ENCODE results near the gene APMAP. TPM values are rescaled to one million over a fixed set of nuclear protein-coding genes. Genes with fewer than 3 reads are reported as not detected.

APMAP gene
- total and polyA plus RNA-seq, 2 experiments from 2014 or later: 110 to 123 TPM

- no peaks in the 10 kb centered on the region for H4K20me1 ChIP-seq (ENCODE audit: insufficient read depth, poor library complexity, severe bottlenecking)
- H3K9me2 ChIP-seq (replicated peaks; ENCODE audit: insufficient read depth): no peaks in the 10 kb centered on the region
- H3K27ac ChIP-seq: no peak overlapping the region
- no peak for TF ChIP-seq CTCF (IDR thresholded peaks at IDR 0.05; ENCODE audit: poor library complexity)
- TF ChIP-seq EZH2 (IDR thresholded peaks at IDR 0.05; ENCODE audit: borderline replicate concordance): no peak
- TF ChIP-seq EZH2phosphoT487 (IDR thresholded peaks at IDR 0.05; ENCODE audit: low read depth, severe bottlenecking, unreplicated experiment): no peak
- no peaks in the 10 kb centered on the region for H3K9me3 ChIP-seq (ENCODE audit: low read depth)
- no peak overlapping the region for H2AFZ ChIP-seq
- H3K79me2 ChIP-seq: no peaks in the 10 kb centered on the region
- DNase-seq (ENCODE audit: low spot score): peak; percentile 55
- H3K27me3 ChIP-seq: no peaks in the 10 kb centered on the region
- H3K36me3 ChIP-seq (replicated peaks; ENCODE audit: insufficient read depth, low read depth): no peaks in the 10 kb centered on the region
- H3K4me2 ChIP-seq: no peak overlapping the region
- H3K4me1 ChIP-seq (ENCODE audit: insufficient read depth): no peaks in the 10 kb centered on the region
- WGBS (ENCODE audit: low lambda C conversion rate, missing lambda C conversion rate): 54% methylated on average over 4 of the region's 4 CpGs
- no peak overlapping the region for H3K4me3 ChIP-seq
Measured at GRCh38 chr20:25000268-25000801, 7.8 kb upstream of the APMAP start.

GRCh38 chr20:24999568-24999967 is 7.0 kb upstream of the APMAP start:
- TF ChIP-seq EZH2 (IDR thresholded peaks at IDR 0.05; ENCODE audit: borderline replicate concordance) (no peak), EZH2phosphoT487 (IDR thresholded peaks at IDR 0.05; ENCODE audit: low read depth, severe bottlenecking, unreplicated experiment) (no peak), CTCF (IDR thresholded peaks at IDR 0.05; ENCODE audit: poor library complexity) (no peak)
- Histone ChIP-seq H3K4me2 (no peak overlapping the region), H3K4me1 (ENCODE audit: insufficient read depth) (no peaks in the 10 kb centered on the region), H3K79me2 (no peaks in the 10 kb centered on the region), H3K27ac (no peak overlapping the region), H3K9me3 (ENCODE audit: low read depth) (no peaks in the 10 kb centered on the region), H4K20me1 (ENCODE audit: insufficient read depth, poor library complexity, severe bottlenecking) (no peaks in the 10 kb centered on the region), H3K9me2 (replicated peaks; ENCODE audit: insufficient read depth) (no peaks in the 10 kb centered on the region), H2AFZ (no peak overlapping the region), H3K4me3 (no peak overlapping the region), H3K36me3 (replicated peaks; ENCODE audit: insufficient read depth, low read depth) (no peaks in the 10 kb centered on the region), H3K27me3 (no peaks in the 10 kb centered on the region)
- DNase-seq (ENCODE audit: low spot score): no peak
- WGBS (ENCODE audit: low lambda C conversion rate, missing lambda C conversion rate): 62% methylated on average over 4 of the region's 4 CpGs

GRCh38 chr20:24998631-24999445 is 6.3 kb upstream of the APMAP start:
- TF ChIP-seq CTCF (IDR thresholded peaks at IDR 0.05; ENCODE audit: poor library complexity) (no peak), EZH2phosphoT487 (IDR thresholded peaks at IDR 0.05; ENCODE audit: low read depth, severe bottlenecking, unreplicated experiment) (no peak), EZH2 (IDR thresholded peaks at IDR 0.05; ENCODE audit: borderline replicate concordance) (no peak)
- no peak for DNase-seq (ENCODE audit: low spot score)
- Histone ChIP-seq H3K27ac (no peak overlapping the region), H3K4me2 (no peak overlapping the region), H3K4me3 (no peak overlapping the region), H2AFZ (no peak overlapping the region), H3K9me2 (replicated peaks; ENCODE audit: insufficient read depth) (no peaks in the 10 kb centered on the region), H3K9me3 (ENCODE audit: low read depth) (no peaks in the 10 kb centered on the region), H4K20me1 (ENCODE audit: insufficient read depth, poor library complexity, severe bottlenecking) (no peaks in the 10 kb centered on the region), H3K36me3 (replicated peaks; ENCODE audit: insufficient read depth, low read depth) (no peaks in the 10 kb centered on the region), H3K27me3 (no peaks in the 10 kb centered on the region), H3K4me1 (ENCODE audit: insufficient read depth) (no peaks in the 10 kb centered on the region), H3K79me2 (no peaks in the 10 kb centered on the region)
- WGBS (ENCODE audit: low lambda C conversion rate, missing lambda C conversion rate): 79% methylated on average over 12 of the region's 12 CpGs
